ENCODE results near the gene TMEM108.

TMEM108 gene

GRCh38 chr3:133055339-133055738 lies 17.1 kb downstream of the TMEM108 start:
- peak; percentile 88 for DNase-seq

- peak; percentile 72 for DNase-seq
Measured at GRCh38 chr3:133058243-133058642, 20.1 kb downstream of the TMEM108 start.

GRCh38 chr3:133058831-133059230 lies 20.6 kb downstream of the TMEM108 start:
- peak; percentile 17 for DNase-seq

GRCh38 chr3:133065193-133065961 lies 27.2 kb downstream of the TMEM108 start:
- no peak for DNase-seq

- DNase-seq = no peak
Measured at GRCh38 chr3:133066026-133066425, 27.8 kb downstream of the TMEM108 start.

- DNase-seq = peak; percentile 12
Measured at GRCh38 chr3:133069556-133070286, 31.5 kb downstream of the TMEM108 start.

- DNase-seq = peak; percentile 2
Measured at GRCh38 chr3:133074977-133075376, 36.8 kb downstream of the TMEM108 start.

- peak; percentile 47 for DNase-seq
Measured at GRCh38 chr3:133077688-133078087, 39.5 kb downstream of the TMEM108 start.

- no peak for DNase-seq
Measured at GRCh38 chr3:133079621-133080020, 41.4 kb downstream of the TMEM108 start.

GRCh38 chr3:133081016-133081415 lies 42.8 kb downstream of the TMEM108 start:
- DNase-seq = no peak

- no peak for DNase-seq
Measured at GRCh38 chr3:133083395-133083794, 45.2 kb downstream of the TMEM108 start.

GRCh38 chr3:133089906-133090485 lies 51.8 kb downstream of the TMEM108 start:
- no peak for DNase-seq

GRCh38 chr3:133092681-133093080 lies 54.5 kb downstream of the TMEM108 start:
- no peak for DNase-seq

GRCh38 chr3:133093366-133093765 lies 55.2 kb downstream of the TMEM108 start:
- no peak for DNase-seq

- peak; percentile 71 for DNase-seq
Measured at GRCh38 chr3:133096900-133097613, 58.9 kb downstream of the TMEM108 start.

- no peak for DNase-seq
Measured at GRCh38 chr3:133103706-133104105, 65.5 kb downstream of the TMEM108 start.

GRCh38 chr3:133106169-133106568 lies 68.0 kb downstream of the TMEM108 start:
- DNase-seq = no peak

GRCh38 chr3:133112666-133113065 lies 74.5 kb downstream of the TMEM108 start:
- DNase-seq = no peak

- no peak for DNase-seq
Measured at GRCh38 chr3:133113526-133113925, 75.3 kb downstream of the TMEM108 start.

- peak; percentile 17 for DNase-seq
Measured at GRCh38 chr3:133113927-133114597, 75.9 kb downstream of the TMEM108 start.

GRCh38 chr3:133115176-133115575 lies 77.0 kb downstream of the TMEM108 start:
- no peak for DNase-seq

GRCh38 chr3:133117342-133117741 lies 79.2 kb downstream of the TMEM108 start:
- DNase-seq = peak; percentile 75

- peak; percentile 78 for DNase-seq
Measured at GRCh38 chr3:133119176-133119575, 81.0 kb downstream of the TMEM108 start.
